PC-3 (cell line): ENCODE data around the gene KREMEN2. TPM values are rescaled to one million over a fixed set of nuclear protein-coding genes. Genes with fewer than 3 reads are reported as not detected.

Experiments used
- ATAC-seq: fragments of 200-7000 bp; cut with Tn5 transposase; 2 replicates; pipeline ENCODE4 v1.9.1; 2020; ENCODE audit warnings: mild to moderate bottlenecking, moderate library complexity
- BruUV-seq: library from RNA; stranded (reverse); fragments of 400-500 nt; replicated peaks from 2 replicates; lab custom pipeline; 2021; lab: Mats Ljungman, UMichigan
- CTCF ChIA-PET: fragments of 300-600 bp; sonication (Branson Sonifier 250); formaldehyde crosslinking; loops from one replicate; lab custom pipeline; 2022; ENCODE audit warnings: antibody characterized with exemption; lab: Charles Lee
- POLR2A ChIA-PET: fragments of 300-600 bp; sonication (Branson Sonifier 250); formaldehyde crosslinking; loops from one replicate; lab custom pipeline; 2022; ENCODE audit warnings: antibody characterized with exemption; ENCODE audit not compliant: unreplicated experiment; lab: Charles Lee
- DNase-seq: peaks from one replicate; pipeline ENCODE4 v3.0.0-alpha.2; 2015
- H2AFZ ChIP-seq: fragments of 300-600 bp; sonication (generic); 2 replicates; pipeline ENCODE4 v1.6.0; 2016; ENCODE audit warnings: antibody characterized with exemption, low read length
- H3F3A ChIP-seq: fragments of 300-600 bp; sonication (generic); one replicate; pipeline ENCODE4 v1.6.0; 2017; ENCODE audit warnings: antibody characterized with exemption, low read length, control low read depth, mild to moderate bottlenecking; ENCODE audit not compliant: unreplicated experiment
- H3K27ac ChIP-seq: fragments of 300-600 bp; sonication (generic); 2 replicates; pipeline ENCODE4 v1.5.1; 2016; ENCODE audit warnings: mild to moderate bottlenecking, low read length
- H3K27me3 ChIP-seq: fragments of 300-600 bp; sonication (generic); 2 replicates; pipeline ENCODE4 v1.6.1; 2016; ENCODE audit warnings: low read length, mixed read lengths
- H3K36me3 ChIP-seq: fragments of 300-600 bp; sonication (generic); 2 replicates; pipeline ENCODE4 v1.6.1; 2016; ENCODE audit warnings: low read depth, mixed run types, low read length, mixed read lengths
- H3K4me1 ChIP-seq: fragments of 300-600 bp; sonication (generic); 2 replicates; pipeline ENCODE4 v1.5.1; 2016; ENCODE audit warnings: low read length; ENCODE audit not compliant: insufficient read depth
- H3K4me2 ChIP-seq: fragments of 300-600 bp; sonication (generic); 2 replicates; pipeline ENCODE4 v1.6.0; 2016; ENCODE audit warnings: low read length
- H3K4me3 ChIP-seq: fragments of 300-600 bp; sonication (generic); 2 replicates; pipeline ENCODE4 v1.5.1; 2016; ENCODE audit warnings: mild to moderate bottlenecking, low read length, mixed read lengths
- H3K79me2 ChIP-seq: fragments of 300-600 bp; sonication (generic); 2 replicates; pipeline ENCODE4 v1.6.1; 2017; ENCODE audit warnings: low read length, mixed read lengths
- H3K9ac ChIP-seq: fragments of 300-600 bp; sonication (generic); 2 replicates; pipeline ENCODE4 v1.6.0; 2016; ENCODE audit warnings: mild to moderate bottlenecking, low read length
- H3K9me2 ChIP-seq: fragments of 300-600 bp; sonication (generic); replicated peaks from 2 replicates; pipeline ENCODE4 v1.6.1; 2016; ENCODE audit warnings: mixed run types, low read length, mixed read lengths
- H3K9me3 ChIP-seq: fragments of 300-600 bp; sonication (generic); 2 replicates; pipeline ENCODE4 v1.6.1; 2016; ENCODE audit warnings: low read length, mixed read lengths
- H4K20me1 ChIP-seq: fragments of 300-600 bp; sonication (generic); 2 replicates; pipeline ENCODE4 v1.6.1; 2016; ENCODE audit warnings: low read length, mixed read lengths
- CTCF ChIP-seq: fragments of 300-600 bp; sonication (generic); conservative IDR thresholded peaks from 2 replicates; pipeline ENCODE4 v1.5.1; 2017; ENCODE audit warnings: antibody characterized with exemption, low read depth, mild to moderate bottlenecking, low read length
- EZH2 ChIP-seq: fragments of 300-600 bp; sonication (generic); IDR thresholded peaks from one replicate; pipeline ENCODE4 v1.6.1; 2017; ENCODE audit warnings: antibody characterized with exemption, mild to moderate bottlenecking, low read length; ENCODE audit not compliant: unreplicated experiment
- EZH2phosphoT487 ChIP-seq: fragments of 300-600 bp; sonication (generic); IDR thresholded peaks from 2 replicates; pipeline ENCODE4 v1.6.1; 2018; ENCODE audit warnings: mild to moderate bottlenecking, antibody characterized with exemption, low read length, borderline replicate concordance
- intact Hi-C: fragments of 100-400 bp; cut with micrococcal nuclease; formaldehyde crosslinking; loops from 2 replicates; pipeline ENCODE4 v1.9.0; 2023
- total RNA-seq: library from RNA; depleted of rRNA; stranded (reverse); fragments of >200 nt; gene quantifications from 2 replicates; pipeline ENCODE4 v1.2.3, GENCODE V29; 2014; rRNA removed

KREMEN2 gene
- total RNA-seq, 1 experiment from 2014 or later: 3.6 TPM

GRCh38 chr16:3014971-3015370, 50.9 kb downstream of the KREMEN2 start:
- no peaks in the 10 kb centered on the region for H3K9me2 ChIP-seq
- no peaks in the 10 kb centered on the region for H3F3A ChIP-seq
- H2AFZ ChIP-seq: no peak overlapping the region
- BruUV-seq: no TSS peak
- no peak overlapping the region for H3K27ac ChIP-seq
- POLR2A ChIA-PET: no interaction called here
- H3K27me3 ChIP-seq: no peaks in the 10 kb centered on the region
- H3K4me3 ChIP-seq: no peak overlapping the region
- no peaks in the 10 kb centered on the region for H3K36me3 ChIP-seq
- CTCF ChIA-PET: no interaction called here
- H3K4me2 ChIP-seq: no peak overlapping the region
- H3K79me2 ChIP-seq: no peaks in the 10 kb centered on the region
- TF ChIP-seq EZH2: no peak
- no peak for TF ChIP-seq CTCF
- TF ChIP-seq EZH2phosphoT487: no peak
- intact Hi-C loops: no loop called here
- H3K9ac ChIP-seq: no peak overlapping the region
- DNase-seq (no peak), ATAC-seq (no peak)
- peaks cover 17% of the 10 kb centered on the region for H3K4me1 ChIP-seq
- H4K20me1 ChIP-seq: no peaks in the 10 kb centered on the region
- no peaks in the 10 kb centered on the region for H3K9me3 ChIP-seq

- Histone ChIP-seq H3K4me2 (no peak overlapping the region), H3F3A (no peaks in the 10 kb centered on the region), H3K36me3 (0 out of 2 replicates have a peak, but pooled peaks cover under 1% of the 10 kb centered on the region), H4K20me1 (no peaks in the 10 kb centered on the region), H3K9me2 (no peaks in the 10 kb centered on the region), H3K27me3 (no peaks in the 10 kb centered on the region), H3K4me3 (no peak overlapping the region), H2AFZ (no peak overlapping the region), H3K4me1 (peaks cover 13% of the 10 kb centered on the region), H3K27ac (no peak overlapping the region), H3K9me3 (no peaks in the 10 kb centered on the region), H3K79me2 (peaks cover under 1% of the 10 kb centered on the region; the same call in 1 of the 2 replicates), H3K9ac (no peak overlapping the region)
- intact Hi-C loops: no loop called here
- no TSS peak for BruUV-seq
- CTCF ChIA-PET: no interaction called here
- POLR2A ChIA-PET: no interaction called here
- TF ChIP-seq CTCF: no peak
- TF ChIP-seq EZH2: no peak
- no peak for DNase-seq
- no peak for ATAC-seq
Observed at GRCh38 chr16:3015865-3016521, 51.9 kb downstream of the KREMEN2 start.

GRCh38 chr16:3017344-3017743, 53.3 kb downstream of the KREMEN2 start:
- H4K20me1 ChIP-seq: no peaks in the 10 kb centered on the region
- no peak overlapping the region for H3K4me3 ChIP-seq
- H3K9me3 ChIP-seq: no peaks in the 10 kb centered on the region
- no peak overlapping the region for H2AFZ ChIP-seq
- peaks cover 12% of the 10 kb centered on the region for H3K79me2 ChIP-seq
- intact Hi-C loops: no loop called here
- ATAC-seq: no peak
- H3K27ac ChIP-seq: no peak overlapping the region
- TF ChIP-seq EZH2: no peak
- H3K4me1 ChIP-seq: peaks cover 16% of the 10 kb centered on the region
- no peak overlapping the region for H3K9ac ChIP-seq
- H3K4me2 ChIP-seq: no peak overlapping the region
- peaks cover 10% of the 10 kb centered on the region for H3K36me3 ChIP-seq
- no peak for DNase-seq
- no peaks in the 10 kb centered on the region for H3K9me2 ChIP-seq
- ChIA-PET CTCF (no interaction called here), POLR2A (no interaction called here)
- H3K27me3 ChIP-seq: no peaks in the 10 kb centered on the region
- H3F3A ChIP-seq: no peaks in the 10 kb centered on the region
- BruUV-seq: no TSS peak

Other genes with a start within 250 kb of the KREMEN2 start
- gene PRSS27, start 244.1 kb upstream of the KREMEN2 start, total RNA-seq: 1.2 TPM in 1 of 2 replicates, not detected in the other
- 72.6 and 182 TPM in 2 replicates for gene SRRM2, start 211.6 kb upstream of the KREMEN2 start, total RNA-seq
- 203 and 289 TPM in 2 replicates for gene ELOB, start 187.0 kb upstream of the KREMEN2 start, total RNA-seq
- 0.11 TPM in 1 of 2 replicates, not detected in the other for gene PRSS33, start 176.7 kb upstream of the KREMEN2 start, total RNA-seq
- not detected in 2 replicates for gene PRSS41, start 165.8 kb upstream of the KREMEN2 start, total RNA-seq
- not detected in 2 replicates for gene PRSS21, start 147.0 kb upstream of the KREMEN2 start, total RNA-seq
- 8.6 and 17.0 TPM in 2 replicates for gene ZG16B, start 134.0 kb upstream of the KREMEN2 start, total RNA-seq
- gene PRSS22, start 106.1 kb upstream of the KREMEN2 start, total RNA-seq: 36.9 and 42.5 TPM in 2 replicates
- 92.0 and 100 TPM in 2 replicates for gene FLYWCH2, start 81.1 kb upstream of the KREMEN2 start, total RNA-seq
- gene FLYWCH1, start 52.3 kb upstream of the KREMEN2 start, total RNA-seq: 41.4 and 54.7 TPM in 2 replicates
- gene PAQR4, start 5.1 kb downstream of the KREMEN2 start, total RNA-seq: 37.9 and 45.0 TPM in 2 replicates
- 51.9 and 109 TPM in 2 replicates for gene PKMYT1, start 16.2 kb downstream of the KREMEN2 start, total RNA-seq
- gene CLDN9, start 48.6 kb downstream of the KREMEN2 start, total RNA-seq: 0.33 and 1.2 TPM in 2 replicates
- not detected in 2 replicates for gene CLDN6, start 53.9 kb downstream of the KREMEN2 start, total RNA-seq
- 667 and 713 TPM in 2 replicates for gene TNFRSF12A, start 56.1 kb downstream of the KREMEN2 start, total RNA-seq
- gene HCFC1R1, start 59.7 kb downstream of the KREMEN2 start, total RNA-seq: 56.4 and 56.6 TPM in 2 replicates
- 40.3 and 47.3 TPM in 2 replicates for gene THOC6, start 59.8 kb downstream of the KREMEN2 start, total RNA-seq
- gene BICDL2, start 72.7 kb downstream of the KREMEN2 start, total RNA-seq: 16.3 and 27.7 TPM in 2 replicates
- gene MMP25, start 82.3 kb downstream of the KREMEN2 start, total RNA-seq: 0.29 and 0.51 TPM in 2 replicates
- 8.8 and 10.8 TPM in 2 replicates for gene IL32, start 101.4 kb downstream of the KREMEN2 start, total RNA-seq
- gene ZSCAN10, start 135.0 kb downstream of the KREMEN2 start, total RNA-seq: not detected in 2 replicates
- 19.0 and 27.0 TPM in 2 replicates for gene ZNF205, start 148.3 kb downstream of the KREMEN2 start, total RNA-seq
- 3.6 and 9.6 TPM in 2 replicates for gene ZNF213, start 170.8 kb downstream of the KREMEN2 start, total RNA-seq
- gene OR1F1, start 223.9 kb downstream of the KREMEN2 start, total RNA-seq: not detected in 2 replicates